ENCODE measurements around the gene BCKDK. TPM values are rescaled to one million over a fixed set of nuclear protein-coding genes. Genes with fewer than 3 reads are reported as not detected.

BCKDK gene
- total RNA-seq, 1 experiment from 2014 or later: 57.0 TPM

- no CpG with 5 or more reads among the region's 13 CpGs for WGBS (ENCODE audit: extremely low coverage, insufficient read length, low lambda C conversion rate)
- peak; percentile 14 for DNase-seq
- TF ChIP-seq CTCF (conservative IDR thresholded peaks at IDR 0.05): no peak
- H3K9ac ChIP-seq (ENCODE audit: extremely low read depth, insufficient read length, low read length): no peak overlapping the region
- H3K23me2 ChIP-seq (ENCODE audit: insufficient read length, low read depth, low read length, poor library complexity, severe bottlenecking): peaks cover 7% of the 10 kb centered on the region
- peaks cover 27 to 51% (median 49%) of the 10 kb centered on the region in 3 experiments; a peak in 6 of 7 replicates for H3K36me3 Mint-ChIP-seq (ENCODE audit: insufficient read depth in 1 of 3, low read depth in 3 of 3)
- no peaks in the 10 kb centered on the region for H3K27me3 ChIP-seq (ENCODE audit: insufficient read depth, low read length)
- H2BK5ac ChIP-seq (ENCODE audit: insufficient read length, low read length): no peak overlapping the region
- no peak overlapping the region for H3T11ph ChIP-seq (ENCODE audit: low read length)
- H4K5ac ChIP-seq (ENCODE audit: insufficient read length, low read depth, low read length): no peak overlapping the region
- H2BK120ac ChIP-seq (ENCODE audit: low read depth, low read length, poor library complexity, severe bottlenecking): no peak overlapping the region
- peaks cover 4% of the 10 kb centered on the region for H4K20me1 ChIP-seq (ENCODE audit: control insufficient read depth, insufficient read depth, insufficient read length)
- H2AK5ac ChIP-seq (ENCODE audit: insufficient read length, low read length): no peak overlapping the region
- H3K4ac ChIP-seq (ENCODE audit: low read depth, low read length): no peak overlapping the region
- no peak overlapping the region for H2BK15ac ChIP-seq (ENCODE audit: low read depth, low read length)
- peaks cover 11 to 15% of the 10 kb centered on the region in 2 experiments for H3K4me1 Mint-ChIP-seq
- H3K4me2 ChIP-seq (ENCODE audit: insufficient read depth, insufficient read length, low read length): no peak overlapping the region
- no peak overlapping the region; a peak in 1 of 5 replicates for H3K4me3 Mint-ChIP-seq
- no peak overlapping the region for H2BK20ac ChIP-seq (ENCODE audit: low read depth, low read length, poor library complexity, severe bottlenecking)
- no peak overlapping the region for H3K23ac ChIP-seq (ENCODE audit: insufficient read length, low read depth, low read length)
- no peak overlapping the region for H3K14ac ChIP-seq (ENCODE audit: insufficient read depth, low read length)
- no peaks in the 10 kb centered on the region for H3K4me1 ChIP-seq (ENCODE audit: insufficient read depth, low read length)
- H3K27ac Mint-ChIP-seq: no peak overlapping the region
- H3K18ac ChIP-seq (ENCODE audit: insufficient read length, low read depth, low read length): no peak overlapping the region
- H4K91ac ChIP-seq (ENCODE audit: insufficient read length, low read depth, low read length): no peak overlapping the region
- peaks cover 12% of the 10 kb centered on the region; the same call in 1 of the 2 replicates for H3K79me2 ChIP-seq (ENCODE audit: insufficient read depth, low read length)
- no peaks in the 10 kb centered on the region for H3K9me3 ChIP-seq (ENCODE audit: control insufficient read depth, low read depth, low read length)
- H3K79me1 ChIP-seq (ENCODE audit: insufficient read depth, low read depth, low read length, poor library complexity, severe bottlenecking): peaks cover 6% of the 10 kb centered on the region
- no peak overlapping the region for H3K27ac ChIP-seq (ENCODE audit: insufficient read length, low read depth, low read length)
- no peak overlapping the region for H2BK12ac ChIP-seq (ENCODE audit: insufficient read length, low read depth, low read length)
- no peak overlapping the region for H4K8ac ChIP-seq (replicated peaks; ENCODE audit: insufficient read length, low read depth, low read length)
- H3K56ac ChIP-seq (ENCODE audit: insufficient read length, low read depth, low read length): no peak overlapping the region
- H3K27me3 Mint-ChIP-seq (ENCODE audit: low read depth): no peaks in the 10 kb centered on the region
- H3K9me3 Mint-ChIP-seq: no peaks in the 10 kb centered on the region; a peak in 1 of 5 replicates
- no peak overlapping the region for H2AFZ ChIP-seq (ENCODE audit: low read length)
Measured at GRCh38 chr16:31077024-31077423, 31.2 kb upstream of the BCKDK start.

Data from H9 (cell line).